COR-L47 (cell line): Measurements from ENCODE around the gene SNRK.

Experiments used
- DNase-seq: peaks from one replicate; lab custom pipeline; 2025; lab: John Stamatoyannopoulos, UW

SNRK gene

GRCh38 chr3:43286115-43286840, at the start of gene SNRK:
Gene SNRK, plus strand, starts transcription at chr3:43286540. Its CDS starts 16,664 bp downstream, at chr3:43303204.
- peak; percentile 60 for DNase-seq

- DNase-seq: no peak
These were observed 47.5 kb upstream of the SNRK start for GRCh38 chr3:43238801-43239200.

GRCh38 chr3:43239755-43240154, 46.6 kb upstream of the SNRK start:
- no peak for DNase-seq

- DNase-seq: no peak
These were observed 42.5 kb upstream of the SNRK start for GRCh38 chr3:43243590-43244587.

GRCh38 chr3:43244694-43245093, 41.6 kb upstream of the SNRK start:
- DNase-seq: no peak

GRCh38 chr3:43246976-43247375, 39.4 kb upstream of the SNRK start:
- no peak for DNase-seq

GRCh38 chr3:43247561-43248184, 38.7 kb upstream of the SNRK start:
- no peak for DNase-seq

GRCh38 chr3:43248185-43248583, 38.2 kb upstream of the SNRK start:
- no peak for DNase-seq

GRCh38 chr3:43248973-43249372, 37.4 kb upstream of the SNRK start:
- DNase-seq: no peak

GRCh38 chr3:43249405-43249804, 36.9 kb upstream of the SNRK start:
- DNase-seq: no peak

GRCh38 chr3:43253294-43253693, 33.0 kb upstream of the SNRK start:
- DNase-seq: no peak

- DNase-seq: no peak
These were observed 32.2 kb upstream of the SNRK start for GRCh38 chr3:43254125-43254524.

GRCh38 chr3:43255662-43256061, 30.7 kb upstream of the SNRK start:
- DNase-seq: no peak

GRCh38 chr3:43256714-43257461, 29.5 kb upstream of the SNRK start:
- no peak for DNase-seq

GRCh38 chr3:43257850-43258249, 28.5 kb upstream of the SNRK start:
- DNase-seq: no peak

- no peak for DNase-seq
These were observed 26.7 kb upstream of the SNRK start for GRCh38 chr3:43259626-43260025.

GRCh38 chr3:43260412-43260811, 25.9 kb upstream of the SNRK start:
- DNase-seq: no peak

GRCh38 chr3:43262194-43262593, 24.1 kb upstream of the SNRK start:
- no peak for DNase-seq

- no peak for DNase-seq
These were observed 19.9 kb upstream of the SNRK start for GRCh38 chr3:43266451-43266850.

GRCh38 chr3:43266995-43267394, 19.3 kb upstream of the SNRK start:
- no peak for DNase-seq

- no peak for DNase-seq
These were observed 17.7 kb upstream of the SNRK start for GRCh38 chr3:43268636-43269035.

- no peak for DNase-seq
These were observed 16.3 kb upstream of the SNRK start for GRCh38 chr3:43270078-43270477.
